HG02763 (cell line): ENCODE data around the gene ZNF598.

Experiments used
- ATAC-seq: cut with Tn5 transposase; IDR thresholded peaks from one replicate; pipeline ENCODE4 v1.9.1; 2021; ENCODE audit warnings: mild to moderate bottlenecking, moderate library complexity; ENCODE audit not compliant: unreplicated experiment

The ZNF598 gene

DNA sequence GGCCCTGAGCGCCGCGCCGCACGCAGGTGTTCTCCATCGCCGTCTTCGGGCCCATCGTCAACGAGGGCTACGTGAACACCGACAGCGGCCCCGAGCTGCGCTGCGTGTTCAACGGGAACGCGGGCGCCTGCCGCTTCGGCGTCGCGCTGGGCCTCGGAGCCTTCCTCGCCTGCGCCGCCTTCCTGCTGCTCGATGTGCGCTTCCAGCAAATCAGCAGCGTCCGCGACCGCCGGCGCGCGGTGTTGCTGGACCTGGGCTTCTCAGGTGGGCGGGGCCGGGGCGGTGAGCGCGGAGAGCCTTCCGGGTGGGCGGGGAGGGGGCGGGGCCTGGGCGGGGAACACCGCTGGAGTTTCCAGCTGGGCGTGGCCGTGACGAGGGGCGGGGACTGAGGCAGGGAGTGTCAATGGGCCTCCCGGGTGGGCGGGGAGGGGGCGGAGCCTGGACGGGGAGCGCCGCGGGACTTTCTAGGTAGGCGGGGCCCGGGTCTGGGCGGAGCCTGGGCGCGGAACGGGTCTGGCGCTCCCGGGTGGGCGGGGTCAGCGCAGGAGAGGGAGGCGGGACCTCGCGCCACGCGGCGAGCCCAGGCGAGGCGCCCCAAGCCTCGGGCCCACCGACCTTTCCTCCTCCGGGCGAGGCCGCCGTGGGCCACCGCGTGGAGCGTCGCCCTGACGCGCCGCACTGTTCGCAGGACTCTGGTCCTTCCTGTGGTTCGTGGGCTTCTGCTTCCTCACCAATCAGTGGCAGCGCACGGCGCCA lies 17.5 kb downstream of the ZNF598 start:
- ATAC-seq = peak; percentile 49

DNA sequence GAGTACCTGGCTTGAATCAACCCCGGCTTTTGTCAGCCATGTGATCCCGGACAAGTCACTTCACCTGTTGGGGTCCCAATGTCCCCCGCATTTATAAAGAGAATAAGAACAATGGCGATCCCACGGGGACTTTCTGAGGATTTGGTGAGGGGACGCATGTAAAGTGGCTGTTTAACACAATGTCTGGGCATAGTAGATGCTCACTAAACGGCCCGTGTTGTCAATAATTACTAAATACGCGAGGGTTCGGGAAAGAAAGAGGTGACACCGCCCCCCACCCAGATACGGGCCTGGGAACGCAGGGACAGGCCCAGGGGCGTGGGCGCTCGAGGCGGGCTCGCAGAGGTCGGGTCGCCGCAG lies 18.1 kb downstream of the ZNF598 start:
- ATAC-seq = no peak

DNA sequence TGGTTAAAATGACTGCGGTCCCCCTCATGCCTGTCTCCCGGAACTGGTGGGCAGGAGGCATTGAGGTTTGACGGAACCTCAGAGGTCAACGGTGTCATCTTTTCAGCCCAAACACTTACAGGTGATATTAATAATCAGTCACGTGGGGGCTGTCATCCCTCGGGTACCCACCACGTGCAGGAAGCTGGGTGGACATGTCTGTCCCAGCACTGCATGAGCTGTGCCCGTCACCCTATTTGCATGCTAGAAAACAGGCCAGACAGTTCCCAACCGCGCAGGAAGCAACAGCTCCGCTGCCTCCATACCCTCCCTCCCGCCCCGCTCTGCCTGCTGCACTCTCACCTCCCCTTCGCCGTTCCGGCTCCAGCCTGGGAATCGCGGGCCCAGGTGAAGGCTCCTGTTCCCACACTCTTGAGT lies 18.5 kb downstream of the ZNF598 start:
- ATAC-seq = peak; percentile 31

DNA sequence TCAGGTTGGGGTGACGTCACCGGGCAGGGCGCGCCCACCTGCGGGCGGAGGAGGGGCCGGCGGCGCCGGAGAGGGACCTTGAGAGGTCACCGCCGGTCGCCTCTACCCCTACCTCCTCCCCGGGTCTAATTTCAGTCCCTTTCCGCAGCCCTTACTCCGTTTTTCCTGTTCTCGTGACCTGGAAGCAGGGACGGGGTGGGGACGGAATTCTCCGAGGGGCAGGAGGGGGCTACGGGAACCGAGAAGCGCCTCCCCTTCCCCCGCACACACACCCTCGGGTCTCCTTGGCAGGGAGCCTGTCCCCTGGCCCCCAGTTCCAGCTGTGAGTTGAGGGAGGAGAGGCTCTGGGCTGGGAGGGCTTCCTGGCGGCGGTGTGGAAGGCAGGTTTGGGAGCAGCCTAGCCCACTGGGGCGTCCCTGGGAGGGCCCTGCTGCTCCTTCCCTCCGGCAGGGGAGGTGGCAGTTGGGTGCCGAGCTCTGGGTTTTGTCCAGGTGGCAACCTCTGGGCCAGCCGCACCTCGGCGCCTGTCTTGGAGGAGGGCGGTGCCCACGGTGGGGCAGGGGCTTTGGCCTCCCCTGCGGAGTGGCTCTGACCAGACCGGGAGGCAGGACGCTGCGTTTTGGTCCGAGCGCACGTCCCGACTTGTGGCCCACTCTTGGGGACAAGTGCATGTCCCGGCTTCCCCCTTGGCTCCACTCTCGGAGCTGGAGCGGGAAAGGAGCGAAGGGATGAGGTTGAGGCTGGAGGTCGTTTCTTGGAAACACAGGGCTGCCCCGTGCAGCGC lies 19.1 kb downstream of the ZNF598 start:
- no peak for ATAC-seq

DNA sequence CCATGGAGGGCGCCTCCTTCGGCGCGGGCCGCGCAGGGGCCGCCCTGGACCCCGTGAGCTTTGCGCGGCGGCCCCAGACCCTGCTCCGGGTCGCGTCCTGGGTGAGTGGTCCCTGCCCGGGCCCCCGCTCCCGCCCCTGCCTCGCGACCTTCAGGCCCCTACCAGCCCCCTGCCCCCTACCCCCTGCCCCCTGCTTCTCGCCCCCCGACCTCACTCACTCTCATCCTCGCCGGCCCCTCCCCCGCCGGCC lies 19.6 kb downstream of the ZNF598 start:
- no peak for ATAC-seq

DNA sequence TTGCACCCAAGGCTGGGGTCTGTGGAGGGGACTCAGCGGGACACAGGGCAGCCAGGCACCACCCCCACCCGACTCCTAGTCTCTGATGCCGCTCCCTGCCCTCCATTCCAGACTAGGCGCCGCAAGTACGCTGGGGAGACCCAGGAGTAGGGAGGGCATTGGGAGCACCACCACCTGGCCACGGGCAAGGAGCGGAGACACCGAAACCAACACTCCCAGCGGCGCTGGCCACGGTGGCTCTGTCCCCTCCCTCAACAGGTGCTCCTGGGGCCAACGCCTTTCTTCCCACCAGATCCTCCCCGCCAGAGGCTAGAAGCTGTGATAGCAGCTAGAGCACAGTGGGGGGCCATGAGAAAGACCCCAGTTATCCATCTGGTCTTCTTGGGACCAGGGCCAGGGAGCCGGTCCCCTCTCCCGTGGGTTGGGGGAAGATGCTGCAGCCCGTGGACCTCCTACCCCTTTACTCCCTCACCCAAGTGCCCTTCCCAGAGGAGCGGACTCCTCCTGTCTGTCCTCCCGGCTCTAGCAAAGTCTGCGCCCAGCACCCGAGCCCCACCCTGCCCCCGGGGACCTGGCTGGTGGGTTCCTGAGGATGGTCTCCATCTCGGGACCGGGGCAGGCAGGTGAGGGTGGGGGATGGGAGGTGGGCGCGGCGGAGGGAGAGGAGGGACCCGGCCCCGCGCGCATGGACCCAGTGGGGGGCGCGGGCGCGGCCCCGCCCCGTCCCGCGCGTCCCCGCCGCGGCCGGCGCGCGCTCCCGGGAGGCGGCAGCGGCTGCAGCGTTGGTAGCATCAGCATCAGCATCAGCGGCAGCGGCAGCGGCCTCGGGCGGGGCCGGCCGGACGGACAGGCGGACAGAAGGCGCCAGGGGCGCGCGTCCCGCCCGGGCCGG lies 20.2 kb downstream of the ZNF598 start, which contains the start of gene SYNGR3:
Gene SYNGR3, plus strand, starts transcription at position 762 of the 892 bp plus-strand sequence. CDS start 133 bp downstream, outside the sequence.
- ATAC-seq = no peak

DNA sequence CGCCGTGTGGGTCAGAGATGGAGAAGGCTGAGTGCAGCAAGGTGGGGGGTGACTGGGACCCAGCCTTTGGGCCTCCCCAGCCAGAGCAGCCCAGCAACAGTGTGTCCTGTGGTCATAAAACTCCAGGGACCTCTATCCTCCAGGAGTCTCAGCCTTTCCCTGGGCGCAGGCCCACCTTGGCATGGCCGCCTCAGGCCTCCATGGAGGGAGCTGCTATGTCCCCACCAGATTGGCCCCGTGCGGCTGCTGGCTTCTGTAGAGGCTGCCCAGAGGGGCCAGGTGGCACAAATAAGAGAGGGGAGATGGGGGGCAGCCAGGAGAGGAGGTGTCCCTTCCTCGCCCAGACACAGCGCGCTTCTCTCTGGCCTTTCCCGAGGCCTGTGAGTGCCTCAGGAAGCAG lies 22.4 kb downstream of the ZNF598 start:
- no peak for ATAC-seq

DNA sequence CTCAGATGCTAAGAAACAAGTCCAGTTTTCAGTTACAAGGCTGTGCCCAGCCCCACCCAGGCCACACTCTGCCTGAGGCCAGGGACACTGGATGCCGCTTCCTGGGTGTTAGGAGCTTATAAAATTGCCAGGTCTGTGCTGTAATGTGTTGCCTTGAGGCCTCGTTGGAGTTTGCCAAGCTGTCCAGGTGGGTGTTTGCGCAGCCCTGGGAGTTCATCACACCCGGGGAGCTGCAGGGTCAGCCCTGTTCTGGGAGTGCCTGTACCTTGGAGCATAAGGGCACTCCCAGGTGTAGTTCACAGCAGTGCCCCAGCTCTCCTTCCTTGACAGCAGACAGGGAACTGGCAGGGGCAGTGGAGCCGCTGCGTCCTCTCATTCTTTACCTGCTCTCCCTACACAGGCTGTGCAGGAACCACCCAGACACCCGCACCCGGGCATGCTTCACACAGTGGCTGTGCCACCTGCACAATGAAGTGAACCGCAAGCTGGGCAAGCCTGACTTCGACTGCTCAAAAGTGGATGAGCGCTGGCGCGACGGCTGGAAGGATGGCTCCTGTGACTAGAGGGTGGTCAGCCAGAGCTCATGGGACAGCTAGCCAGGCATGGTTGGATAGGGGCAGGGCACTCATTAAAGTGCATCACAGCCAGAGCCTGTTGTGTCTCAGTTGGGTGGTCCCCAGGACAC lies 24.0 kb downstream of the ZNF598 start:
- ATAC-seq = no peak

DNA sequence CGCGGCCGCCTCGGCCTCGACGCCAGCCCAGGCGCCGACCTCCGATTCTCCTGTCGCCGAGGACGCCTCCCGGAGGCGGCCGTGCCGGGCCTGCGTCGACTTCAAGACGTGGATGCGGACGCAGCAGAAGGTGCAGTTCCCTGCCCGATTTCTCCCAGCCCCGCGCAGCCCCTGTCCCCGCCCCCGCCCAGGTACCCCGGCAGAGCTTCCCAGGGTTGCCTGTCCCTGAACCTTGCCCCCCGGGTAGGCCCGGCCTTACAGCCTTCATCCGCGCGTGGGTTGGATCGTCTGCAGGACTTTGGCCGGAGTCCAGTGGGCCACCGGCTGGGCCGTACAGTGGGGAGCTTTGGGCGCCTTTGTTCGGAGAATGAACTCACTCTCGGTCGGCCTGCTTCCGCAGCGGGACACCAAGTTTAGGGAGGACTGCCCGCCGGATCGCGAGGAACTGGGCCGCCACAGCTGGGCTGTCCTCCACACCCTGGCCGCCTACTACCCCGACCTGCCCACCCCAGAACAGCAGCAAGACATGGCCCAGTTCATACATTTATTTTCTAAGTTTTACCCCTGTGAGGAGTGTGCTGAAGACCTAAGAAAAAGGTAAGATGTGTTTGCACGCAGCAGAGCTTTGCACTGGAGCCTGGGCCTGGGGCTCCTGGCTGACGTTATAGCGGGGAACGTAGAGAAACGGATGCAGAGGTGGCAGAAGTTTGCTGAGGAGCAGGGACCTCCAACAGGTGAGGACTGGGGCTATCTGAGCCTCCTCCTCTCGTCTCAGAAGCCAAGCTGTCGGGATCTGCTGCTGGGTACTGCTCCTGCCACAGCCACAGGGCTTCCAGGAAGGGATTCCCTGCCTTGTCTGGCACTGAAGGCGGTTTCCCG lies 25.0 kb downstream of the ZNF598 start:
- ATAC-seq = peak; percentile 3

DNA sequence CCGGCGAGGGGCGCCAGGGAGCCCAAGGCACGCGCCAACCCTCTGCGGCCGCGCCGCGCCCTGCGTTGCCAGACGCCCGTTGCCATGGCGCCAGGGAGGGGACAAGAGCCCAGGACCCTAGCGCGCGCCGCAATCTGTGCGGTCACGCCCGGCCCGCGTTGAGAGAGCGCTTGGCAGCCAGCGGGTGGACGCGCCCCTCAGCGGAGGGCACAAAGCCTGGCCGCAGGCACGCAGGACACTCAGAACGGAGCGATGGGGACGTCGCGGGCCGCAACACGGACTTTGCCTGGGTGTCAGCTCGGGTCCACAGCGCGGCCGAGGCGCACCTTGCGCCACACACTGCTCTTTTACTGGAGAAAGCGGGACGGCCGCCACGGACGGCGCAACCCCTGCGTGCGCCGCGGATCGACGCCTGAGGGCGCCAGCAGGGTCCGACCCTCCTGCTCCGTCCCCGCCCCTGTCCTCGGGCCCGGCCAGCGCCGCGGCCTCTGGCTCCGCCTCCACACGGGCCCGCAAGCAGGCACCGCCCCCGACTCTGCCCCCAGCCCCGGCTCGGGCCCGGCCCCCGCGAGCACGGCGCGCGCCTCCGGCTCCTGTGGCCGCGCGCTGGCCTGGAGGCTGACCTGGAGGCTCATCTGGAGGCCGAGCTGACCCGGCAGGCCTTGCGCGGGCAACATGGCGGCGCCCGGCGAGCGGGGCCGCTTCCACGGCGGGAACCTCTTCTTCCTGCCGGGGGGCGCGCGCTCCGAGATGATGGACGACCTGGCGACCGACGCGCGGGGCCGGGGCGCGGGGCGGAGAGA lies 25.9 kb downstream of the ZNF598 start, which contains the start of gene GFER:
Gene GFER, plus strand, starts transcription at position 650 of the 803 bp plus-strand sequence. Its CDS starts 26 bp downstream, at position 676.
- peak; percentile 81 for ATAC-seq

DNA sequence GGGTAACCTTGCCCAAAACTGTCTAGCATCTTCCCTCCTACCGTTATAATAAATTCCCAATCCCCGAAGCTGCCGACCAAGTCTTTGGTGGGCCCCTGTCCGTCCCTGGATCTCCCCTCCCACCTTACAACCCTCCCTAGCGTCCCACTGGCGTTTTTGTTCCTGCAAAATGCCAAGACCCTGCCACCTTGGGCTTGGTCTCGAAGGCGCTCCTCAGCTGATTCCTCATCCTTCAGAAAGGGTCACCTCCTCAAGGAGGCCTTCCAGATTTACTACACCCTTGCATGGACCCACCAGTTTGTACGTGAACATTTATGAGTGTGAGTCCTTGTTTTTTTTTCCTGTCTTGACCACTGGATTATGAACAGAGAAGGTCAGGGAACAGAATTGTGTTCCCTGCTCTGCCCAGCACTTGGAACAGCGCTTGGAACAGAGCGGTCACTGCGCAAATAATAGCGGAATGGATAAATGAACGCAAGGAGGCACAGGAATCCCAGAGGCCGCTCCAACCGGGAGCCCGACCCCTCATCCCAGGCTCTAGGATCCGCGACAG lies 26.6 kb downstream of the ZNF598 start:
- ATAC-seq = no peak

DNA sequence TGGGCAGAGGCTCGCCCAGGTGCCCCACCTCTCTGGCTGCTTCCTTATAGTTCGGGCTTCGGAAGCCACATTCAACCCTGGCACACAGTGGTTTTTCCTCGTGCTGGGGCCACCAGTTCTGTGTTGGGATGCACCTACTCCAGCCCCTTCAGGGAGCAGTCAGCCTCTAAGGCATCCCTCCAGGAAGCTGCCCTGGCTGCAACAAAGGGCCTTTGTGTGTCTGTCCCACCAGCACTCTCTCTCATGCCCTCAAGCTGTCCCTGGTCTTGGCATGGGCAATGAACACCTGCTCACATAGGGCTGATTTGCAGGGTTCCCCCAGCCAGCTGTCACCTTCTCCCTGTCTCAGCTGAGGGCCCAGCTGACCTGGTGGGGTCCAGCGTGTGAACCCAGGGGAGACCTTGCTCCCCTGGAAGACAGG lies 27.6 kb downstream of the ZNF598 start:
- no peak for ATAC-seq

DNA sequence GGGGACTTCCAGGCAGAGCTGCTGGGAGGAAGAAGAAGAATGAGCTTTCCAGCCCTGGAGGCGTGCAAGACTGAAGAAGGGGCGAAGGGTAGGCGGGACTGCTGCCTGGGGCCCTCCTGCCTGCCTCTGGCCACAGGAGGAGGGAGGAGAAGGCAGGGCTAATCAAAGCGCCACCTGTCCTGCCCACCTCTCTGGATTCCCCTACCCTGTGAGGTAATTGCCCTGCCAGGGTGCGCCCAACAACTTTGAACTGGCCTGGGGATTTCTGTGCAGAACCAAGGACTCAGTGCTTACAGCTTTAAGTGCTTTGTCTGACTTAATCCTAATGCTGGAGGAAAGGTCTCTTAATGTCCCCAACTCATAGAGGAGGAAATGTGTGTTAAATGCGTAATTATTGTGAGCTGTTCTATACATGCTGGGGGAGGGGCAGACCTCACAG lies 28.2 kb downstream of the ZNF598 start, which contains the start of gene NOXO1:
Gene NOXO1, minus strand, starts transcription at position 72 of the 439 bp plus-strand sequence. CDS start 290 bp downstream, outside the sequence.
- no peak for ATAC-seq

DNA sequence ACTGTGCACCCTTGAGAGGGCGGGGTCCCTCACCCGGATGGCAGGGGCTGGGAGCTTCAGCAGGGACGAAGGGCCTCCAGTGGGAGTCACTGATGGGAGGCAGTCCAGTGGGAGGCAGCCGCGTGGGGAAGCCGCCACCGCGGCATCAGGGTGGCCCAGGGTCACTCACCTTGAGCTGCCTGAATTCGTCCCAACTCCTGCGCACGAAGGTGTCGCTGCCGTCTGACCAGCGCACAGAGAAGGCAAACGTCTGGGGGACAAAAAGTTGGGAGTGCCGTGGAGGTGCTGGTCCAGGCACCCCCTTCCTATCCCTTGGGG lies 28.9 kb downstream of the ZNF598 start:
- no peak for ATAC-seq

DNA sequence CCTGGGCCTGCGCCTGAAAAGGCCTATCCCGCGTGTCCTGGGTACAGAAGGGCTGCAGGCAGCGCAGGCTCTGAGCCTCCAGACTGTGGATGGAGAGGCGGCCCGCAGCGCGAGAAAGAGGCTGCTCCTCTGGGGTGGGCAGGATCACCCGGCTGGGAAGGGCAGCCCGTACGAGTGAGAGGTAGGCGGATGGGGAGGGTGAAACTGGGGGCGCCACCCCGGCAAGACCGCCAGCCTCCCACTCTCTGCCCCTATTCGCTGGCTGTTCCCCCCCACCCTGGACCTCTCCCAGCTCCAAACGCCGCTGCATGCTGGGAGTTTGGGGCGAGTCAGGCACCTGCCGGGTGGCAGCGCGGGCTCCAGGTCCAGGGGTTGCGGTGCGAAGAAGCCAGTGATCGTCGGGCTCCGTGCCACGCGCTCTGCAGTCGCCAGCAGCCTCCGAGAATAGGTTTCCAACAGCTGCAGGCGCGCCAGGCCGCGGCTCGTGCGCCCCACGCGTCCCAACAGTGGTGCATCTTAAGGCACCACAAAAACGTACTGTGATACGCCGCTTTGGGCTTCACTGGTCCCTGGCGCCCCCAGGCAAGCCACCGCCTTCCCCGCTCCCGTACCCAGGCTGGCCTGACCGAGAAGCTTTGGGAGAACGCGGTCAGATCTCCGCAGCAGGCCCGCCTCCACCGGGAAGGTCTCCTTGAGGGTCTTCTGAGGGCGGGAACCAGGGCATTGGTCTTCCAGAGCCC lies 29.4 kb downstream of the ZNF598 start:
- ATAC-seq = no peak

DNA sequence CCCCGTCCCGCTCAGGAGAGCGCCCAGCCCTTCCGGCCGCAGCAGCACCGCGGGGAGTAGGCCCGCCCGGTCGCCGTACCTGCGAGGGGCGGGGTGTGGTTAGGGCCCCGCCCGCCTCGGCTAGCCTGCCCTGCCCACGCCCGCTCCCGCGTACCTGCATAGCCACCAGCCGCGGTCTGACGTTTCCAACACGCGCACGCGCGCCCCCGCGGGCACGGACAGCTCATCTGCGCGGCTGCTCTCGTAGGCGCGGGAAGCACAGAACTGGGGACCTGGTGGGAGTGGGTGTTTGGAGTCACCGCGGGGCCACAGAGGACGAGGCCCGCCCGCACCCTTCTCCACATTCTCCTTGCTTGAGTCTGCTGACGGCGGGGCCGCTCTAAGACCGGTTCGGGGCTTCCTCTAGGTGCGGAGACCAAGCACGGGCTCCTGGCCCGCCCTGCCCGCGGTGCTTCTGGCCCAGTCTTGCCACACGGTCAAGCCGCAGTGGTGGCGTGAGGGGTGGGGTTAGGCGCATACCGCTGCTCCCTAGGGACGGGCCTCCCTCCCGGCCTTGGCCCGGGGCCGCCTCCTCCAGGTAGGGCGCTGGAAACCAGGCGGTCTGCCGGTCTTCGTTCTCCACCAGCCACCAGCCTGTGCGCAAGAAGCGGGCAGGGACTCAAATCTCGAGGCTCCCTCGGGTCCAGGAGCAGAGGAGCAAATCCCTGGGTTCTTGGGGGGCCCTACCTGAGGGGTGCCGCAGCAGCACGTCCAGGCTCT lies 30.2 kb downstream of the ZNF598 start:
- no peak for ATAC-seq

DNA sequence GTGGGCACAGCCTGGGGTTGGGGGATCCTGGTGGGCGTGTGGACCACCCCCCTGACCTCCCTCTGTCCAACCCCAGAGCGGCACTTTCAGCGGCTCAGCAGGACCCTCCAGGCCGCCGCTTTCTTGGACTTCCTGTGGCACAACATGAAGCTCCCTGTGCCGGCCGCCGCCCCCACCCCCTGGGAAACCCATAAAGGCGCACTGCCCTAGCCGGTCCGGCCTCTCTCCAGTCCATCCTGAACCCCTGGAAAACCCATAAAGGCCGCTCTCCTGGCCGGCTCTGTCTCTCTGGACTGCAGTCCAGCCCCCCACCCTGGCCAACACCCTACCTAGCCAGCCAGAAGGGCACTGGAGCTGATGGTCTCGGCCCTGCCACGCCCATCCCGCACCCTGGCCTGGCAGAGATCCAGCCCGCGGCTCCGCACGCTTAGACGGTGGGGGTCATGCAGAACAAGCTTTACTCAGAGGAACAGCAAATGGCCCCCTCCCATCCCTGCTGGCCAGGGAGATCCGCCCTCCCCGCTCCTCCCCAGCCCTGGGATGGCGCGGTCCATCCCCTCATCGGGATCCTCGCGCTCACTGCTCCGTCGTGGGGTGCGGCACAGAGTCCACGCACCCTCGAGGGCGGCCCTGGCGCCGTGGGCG lies 31.0 kb downstream of the ZNF598 start:
- ATAC-seq = no peak
